WTC11 (cell line): ENCODE results near the gene PREX1.

Source experiments
- ATF1 ChIP-seq: sonication (generic); formaldehyde crosslinking; IDR thresholded peaks from 2 replicates; pipeline ENCODE4 v1.8.1; 2023; ENCODE audit warnings: mild to moderate bottlenecking, moderate library complexity, missing genetic modification reagents
- CREM ChIP-seq: sonication (generic); formaldehyde crosslinking; IDR thresholded peaks from 2 replicates; pipeline ENCODE4 v1.8.1; 2022; ENCODE audit warnings: mild to moderate bottlenecking, missing genetic modification reagents, moderate library complexity
- NR1H2 ChIP-seq: sonication (generic); formaldehyde crosslinking; IDR thresholded peaks from 2 replicates; pipeline ENCODE4 v1.9.0; 2021; ENCODE audit warnings: mild to moderate bottlenecking, moderate library complexity, missing genetic modification reagents
- SP1 ChIP-seq: sonication (generic); formaldehyde crosslinking; conservative IDR thresholded peaks from 2 replicates; pipeline ENCODE4 v1.8.1; 2022; ENCODE audit warnings: missing genetic modification reagents
- TP53 ChIP-seq: sonication (generic); formaldehyde crosslinking; IDR thresholded peaks from 2 replicates; pipeline ENCODE4 v1.8.1; 2023; ENCODE audit warnings: mild to moderate bottlenecking, missing genetic modification reagents
- ZNF232 ChIP-seq: sonication (generic); formaldehyde crosslinking; IDR thresholded peaks from 2 replicates; pipeline ENCODE4 v1.8.0; 2022; ENCODE audit warnings: mild to moderate bottlenecking, missing genetic modification reagents
- TF ChIP-seq, protein P1 (sequence below): sonication (generic); formaldehyde crosslinking; IDR thresholded peaks from 2 replicates; pipeline ENCODE4 v1.8.1; 2022; ENCODE audit warnings: mild to moderate bottlenecking, moderate library complexity, missing genetic modification reagents
- TF ChIP-seq, protein P2 (sequence below): fragments of 200-600 bp; IDR thresholded peaks from 2 replicates; pipeline ENCODE4 v1.8.0; 2022; ENCODE audit warnings: antibody characterized with exemption
- TF ChIP-seq, protein P3 (sequence below): sonication (generic); formaldehyde crosslinking; IDR thresholded peaks from 2 replicates; pipeline ENCODE4 v1.8.0; 2023; ENCODE audit warnings: missing genetic modification reagents, mild to moderate bottlenecking, borderline replicate concordance

DNA sequence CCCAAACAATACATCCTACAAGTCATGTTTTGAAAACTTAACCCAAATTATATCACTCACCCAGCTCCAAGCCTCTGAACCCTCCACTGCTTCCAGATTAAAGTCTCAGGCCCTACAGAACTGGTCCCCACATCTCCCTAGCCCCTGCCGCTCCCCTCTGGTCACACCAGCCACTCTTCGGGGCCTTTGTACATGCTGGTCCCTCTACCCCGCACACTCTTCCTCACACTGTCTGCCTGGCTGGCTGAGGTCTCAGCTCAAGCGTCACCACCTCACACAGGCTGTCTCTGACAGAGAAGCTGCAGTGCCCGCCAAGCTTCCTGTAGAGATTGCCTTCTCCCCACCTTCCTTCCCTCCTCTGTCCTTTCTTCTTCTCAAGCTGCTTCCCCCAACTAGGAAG is 192.4 kb downstream of the PREX1 start:
- TF ChIP-seq, protein P1, sequence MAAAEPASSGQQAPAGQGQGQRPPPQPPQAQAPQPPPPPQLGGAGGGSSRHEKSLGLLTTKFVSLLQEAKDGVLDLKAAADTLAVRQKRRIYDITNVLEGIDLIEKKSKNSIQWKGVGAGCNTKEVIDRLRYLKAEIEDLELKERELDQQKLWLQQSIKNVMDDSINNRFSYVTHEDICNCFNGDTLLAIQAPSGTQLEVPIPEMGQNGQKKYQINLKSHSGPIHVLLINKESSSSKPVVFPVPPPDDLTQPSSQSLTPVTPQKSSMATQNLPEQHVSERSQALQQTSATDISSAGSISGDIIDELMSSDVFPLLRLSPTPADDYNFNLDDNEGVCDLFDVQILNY (CRISPR knock-in tag): no peak
- TF ChIP-seq, protein P2, sequence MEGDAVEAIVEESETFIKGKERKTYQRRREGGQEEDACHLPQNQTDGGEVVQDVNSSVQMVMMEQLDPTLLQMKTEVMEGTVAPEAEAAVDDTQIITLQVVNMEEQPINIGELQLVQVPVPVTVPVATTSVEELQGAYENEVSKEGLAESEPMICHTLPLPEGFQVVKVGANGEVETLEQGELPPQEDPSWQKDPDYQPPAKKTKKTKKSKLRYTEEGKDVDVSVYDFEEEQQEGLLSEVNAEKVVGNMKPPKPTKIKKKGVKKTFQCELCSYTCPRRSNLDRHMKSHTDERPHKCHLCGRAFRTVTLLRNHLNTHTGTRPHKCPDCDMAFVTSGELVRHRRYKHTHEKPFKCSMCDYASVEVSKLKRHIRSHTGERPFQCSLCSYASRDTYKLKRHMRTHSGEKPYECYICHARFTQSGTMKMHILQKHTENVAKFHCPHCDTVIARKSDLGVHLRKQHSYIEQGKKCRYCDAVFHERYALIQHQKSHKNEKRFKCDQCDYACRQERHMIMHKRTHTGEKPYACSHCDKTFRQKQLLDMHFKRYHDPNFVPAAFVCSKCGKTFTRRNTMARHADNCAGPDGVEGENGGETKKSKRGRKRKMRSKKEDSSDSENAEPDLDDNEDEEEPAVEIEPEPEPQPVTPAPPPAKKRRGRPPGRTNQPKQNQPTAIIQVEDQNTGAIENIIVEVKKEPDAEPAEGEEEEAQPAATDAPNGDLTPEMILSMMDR: no peak
- TF ChIP-seq NR1H2 (no peak), TP53 (CRISPR knock-in tag) (no peak), ZNF232 (CRISPR knock-in tag) (no peak), SP1 (no peak), CREM (no peak), ATF1 (CRISPR knock-in tag) (no peak)
- TF ChIP-seq, protein P3, sequence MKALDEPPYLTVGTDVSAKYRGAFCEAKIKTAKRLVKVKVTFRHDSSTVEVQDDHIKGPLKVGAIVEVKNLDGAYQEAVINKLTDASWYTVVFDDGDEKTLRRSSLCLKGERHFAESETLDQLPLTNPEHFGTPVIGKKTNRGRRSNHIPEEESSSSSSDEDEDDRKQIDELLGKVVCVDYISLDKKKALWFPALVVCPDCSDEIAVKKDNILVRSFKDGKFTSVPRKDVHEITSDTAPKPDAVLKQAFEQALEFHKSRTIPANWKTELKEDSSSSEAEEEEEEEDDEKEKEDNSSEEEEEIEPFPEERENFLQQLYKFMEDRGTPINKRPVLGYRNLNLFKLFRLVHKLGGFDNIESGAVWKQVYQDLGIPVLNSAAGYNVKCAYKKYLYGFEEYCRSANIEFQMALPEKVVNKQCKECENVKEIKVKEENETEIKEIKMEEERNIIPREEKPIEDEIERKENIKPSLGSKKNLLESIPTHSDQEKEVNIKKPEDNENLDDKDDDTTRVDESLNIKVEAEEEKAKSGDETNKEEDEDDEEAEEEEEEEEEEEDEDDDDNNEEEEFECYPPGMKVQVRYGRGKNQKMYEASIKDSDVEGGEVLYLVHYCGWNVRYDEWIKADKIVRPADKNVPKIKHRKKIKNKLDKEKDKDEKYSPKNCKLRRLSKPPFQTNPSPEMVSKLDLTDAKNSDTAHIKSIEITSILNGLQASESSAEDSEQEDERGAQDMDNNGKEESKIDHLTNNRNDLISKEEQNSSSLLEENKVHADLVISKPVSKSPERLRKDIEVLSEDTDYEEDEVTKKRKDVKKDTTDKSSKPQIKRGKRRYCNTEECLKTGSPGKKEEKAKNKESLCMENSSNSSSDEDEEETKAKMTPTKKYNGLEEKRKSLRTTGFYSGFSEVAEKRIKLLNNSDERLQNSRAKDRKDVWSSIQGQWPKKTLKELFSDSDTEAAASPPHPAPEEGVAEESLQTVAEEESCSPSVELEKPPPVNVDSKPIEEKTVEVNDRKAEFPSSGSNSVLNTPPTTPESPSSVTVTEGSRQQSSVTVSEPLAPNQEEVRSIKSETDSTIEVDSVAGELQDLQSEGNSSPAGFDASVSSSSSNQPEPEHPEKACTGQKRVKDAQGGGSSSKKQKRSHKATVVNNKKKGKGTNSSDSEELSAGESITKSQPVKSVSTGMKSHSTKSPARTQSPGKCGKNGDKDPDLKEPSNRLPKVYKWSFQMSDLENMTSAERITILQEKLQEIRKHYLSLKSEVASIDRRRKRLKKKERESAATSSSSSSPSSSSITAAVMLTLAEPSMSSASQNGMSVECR: no peak
